Upper lobe of left lung (tissue), 6 donors: ENCODE measurements around the gene NGEF. TPM values are rescaled to one million over a fixed set of nuclear protein-coding genes. Genes with fewer than 3 reads are reported as not detected.

Experiments
- ATAC-seq, 2 donors: fragments of 200-7000 bp; cut with Tn5 transposase; one replicate each; pipeline ENCODE4 v1.9.1; 2022; ENCODE audit warnings: mild to moderate bottlenecking in 2 of 2, moderate library complexity in 2 of 2; ENCODE audit not compliant: low FRiP score in 2 of 2
- DNase-seq, 2 donors: peaks; one replicate each; pipeline ENCODE4 v3.0.0-alpha.2; 2019 to 2020
- H3K27ac ChIP-seq, 4 donors: fragments of 200-600 bp; sonication (generic); one replicate each; pipeline ENCODE4 v1.5.1; 2016 to 2019
- H3K27me3 ChIP-seq, 4 donors: fragments of 200-600 bp; sonication (generic); one replicate each; pipeline ENCODE4 v1.5.1; 2017 to 2019
- H3K36me3 ChIP-seq, 4 donors: fragments of 200-600 bp; sonication (generic); one replicate each; pipeline ENCODE4 v1.5.1; 2016 to 2019
- H3K4me1 ChIP-seq, 4 donors: fragments of 200-600 bp; sonication (generic); one replicate each; pipeline ENCODE4 v1.5.1; 2018 to 2019
- H3K4me3 ChIP-seq, 4 donors: fragments of 200-600 bp; sonication (generic); one replicate each; pipeline ENCODE4 v1.5.1; 2017 to 2019; ENCODE audit warnings: mild to moderate bottlenecking in 2 of 4, moderate library complexity in 1 of 4
- H3K9me3 ChIP-seq, 4 donors: fragments of 200-600 bp; sonication (generic); one replicate each; pipeline ENCODE4 v1.5.1; 2018 to 2019
- EP300 ChIP-seq, 4 donors: sonication (generic); formaldehyde crosslinking; IDR thresholded peaks; one replicate each; pipeline ENCODE4 v1.5.1; 2017; ENCODE audit warnings: antibody characterized with exemption in 4 of 4, control low read depth in 2 of 4
- POLR2A ChIP-seq, 4 donors: fragments of 450-650 bp; IDR thresholded peaks; one replicate each; pipeline ENCODE4 v1.5.1; 2016 to 2017; ENCODE audit warnings: antibody characterized with exemption in 4 of 4, mild to moderate bottlenecking in 2 of 4
- POLR2AphosphoS5 ChIP-seq, 2 donors: sonication (generic); formaldehyde crosslinking; IDR thresholded peaks; one replicate each; pipeline ENCODE4 v1.5.1; 2017; ENCODE audit warnings: antibody characterized with exemption in 2 of 2
- WGBS, 2 donors: methylation state at CpG; one replicate each; pipeline ENCODE4 v1.1.5; 2017 to 2018; 5-methylcytosine and 5-hydroxymethylcytosine counted together
- total RNA-seq, 6 donors: library from RNA; depleted of rRNA in 4 of 6; stranded (reverse); fragments of >200 nt in 4 of 6; gene quantifications; one replicate each; pipeline versions ENCODE4 v1.1.0 to v1.2.1, GENCODE V29; 2016 to 2021
- TF ChIP-seq, protein P1 (sequence below), 6 experiments: fragments of 450-650 bp in 4 of 6; fragments of 200-600 bp in 2 of 6; sonication (generic) in 2 of 6; IDR thresholded peaks; one replicate each; pipeline ENCODE4 v1.5.1; 2016 to 2019; ENCODE audit warnings: antibody characterized with exemption in 6 of 6
- donor health status: DM: no; HTN: no; CAD: no; lungs with moderate emphysema.
- donor health status: DM: no; HTN: yes; CAD: no; lungs with severe emphysema.

NGEF gene
- total RNA-seq, 6 donors from 2014 or later, result 0.29 to 6.3 (median 0.98) TPM; not detected in 1

DNA sequence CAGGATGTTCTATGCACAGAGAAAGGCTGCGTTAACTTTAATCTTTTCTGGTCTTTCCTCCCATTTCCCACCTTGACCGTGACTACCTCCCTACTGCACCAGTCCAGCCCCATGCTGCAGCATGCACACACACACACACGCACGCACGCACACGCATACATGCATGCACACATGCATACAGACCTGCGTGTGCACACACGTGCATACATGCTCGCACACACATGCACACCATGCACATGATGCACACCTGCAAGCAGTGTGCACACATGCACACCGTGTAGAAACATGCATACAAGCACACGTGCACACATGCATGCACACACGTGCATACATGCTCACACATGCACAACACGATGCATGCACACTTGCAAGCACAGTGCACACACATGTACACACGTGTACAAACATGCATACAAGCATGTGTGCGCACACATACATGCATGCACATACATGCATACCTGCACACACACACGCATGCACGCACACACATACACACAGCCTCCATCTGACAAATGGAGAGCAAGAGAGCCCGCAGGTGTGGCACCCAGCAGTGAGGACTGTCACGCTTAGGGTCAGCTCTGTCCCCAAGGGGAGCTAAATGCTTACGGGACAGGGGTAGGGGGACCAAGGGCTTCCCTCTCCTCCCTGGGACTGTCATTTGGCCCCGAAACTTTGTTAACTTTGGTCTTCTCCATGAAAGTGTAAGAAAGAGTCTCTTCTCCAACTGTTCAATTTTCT lies 124.8 kb downstream of the NGEF start:
- H3K4me3 ChIP-seq, result no peak overlapping the region
- H3K27ac ChIP-seq, result no peak overlapping the region
- H3K36me3 ChIP-seq, result no peaks in the 10 kb centered on the region
- no peak for DNase-seq
- no peak for TF ChIP-seq EP300 (IDR thresholded peaks at IDR 0.05)
- TF ChIP-seq POLR2A (IDR thresholded peaks at IDR 0.05), result no peak
- TF ChIP-seq, protein P1, sequence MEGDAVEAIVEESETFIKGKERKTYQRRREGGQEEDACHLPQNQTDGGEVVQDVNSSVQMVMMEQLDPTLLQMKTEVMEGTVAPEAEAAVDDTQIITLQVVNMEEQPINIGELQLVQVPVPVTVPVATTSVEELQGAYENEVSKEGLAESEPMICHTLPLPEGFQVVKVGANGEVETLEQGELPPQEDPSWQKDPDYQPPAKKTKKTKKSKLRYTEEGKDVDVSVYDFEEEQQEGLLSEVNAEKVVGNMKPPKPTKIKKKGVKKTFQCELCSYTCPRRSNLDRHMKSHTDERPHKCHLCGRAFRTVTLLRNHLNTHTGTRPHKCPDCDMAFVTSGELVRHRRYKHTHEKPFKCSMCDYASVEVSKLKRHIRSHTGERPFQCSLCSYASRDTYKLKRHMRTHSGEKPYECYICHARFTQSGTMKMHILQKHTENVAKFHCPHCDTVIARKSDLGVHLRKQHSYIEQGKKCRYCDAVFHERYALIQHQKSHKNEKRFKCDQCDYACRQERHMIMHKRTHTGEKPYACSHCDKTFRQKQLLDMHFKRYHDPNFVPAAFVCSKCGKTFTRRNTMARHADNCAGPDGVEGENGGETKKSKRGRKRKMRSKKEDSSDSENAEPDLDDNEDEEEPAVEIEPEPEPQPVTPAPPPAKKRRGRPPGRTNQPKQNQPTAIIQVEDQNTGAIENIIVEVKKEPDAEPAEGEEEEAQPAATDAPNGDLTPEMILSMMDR (IDR thresholded peaks at IDR 0.05), result no peak
- no peak for TF ChIP-seq POLR2AphosphoS5 (IDR thresholded peaks at IDR 0.05)
- H3K27me3 ChIP-seq, result no peaks in the 10 kb centered on the region
- H3K9me3 ChIP-seq, result no peaks in the 10 kb centered on the region
- peaks cover 0 to 7% (median 0%) of the 10 kb centered on the region in 4 donors for H3K4me1 ChIP-seq
- no peak for ATAC-seq
- 86% methylated on average over 20 to 21 of the region's 21 CpGs for WGBS, 2 donors

DNA sequence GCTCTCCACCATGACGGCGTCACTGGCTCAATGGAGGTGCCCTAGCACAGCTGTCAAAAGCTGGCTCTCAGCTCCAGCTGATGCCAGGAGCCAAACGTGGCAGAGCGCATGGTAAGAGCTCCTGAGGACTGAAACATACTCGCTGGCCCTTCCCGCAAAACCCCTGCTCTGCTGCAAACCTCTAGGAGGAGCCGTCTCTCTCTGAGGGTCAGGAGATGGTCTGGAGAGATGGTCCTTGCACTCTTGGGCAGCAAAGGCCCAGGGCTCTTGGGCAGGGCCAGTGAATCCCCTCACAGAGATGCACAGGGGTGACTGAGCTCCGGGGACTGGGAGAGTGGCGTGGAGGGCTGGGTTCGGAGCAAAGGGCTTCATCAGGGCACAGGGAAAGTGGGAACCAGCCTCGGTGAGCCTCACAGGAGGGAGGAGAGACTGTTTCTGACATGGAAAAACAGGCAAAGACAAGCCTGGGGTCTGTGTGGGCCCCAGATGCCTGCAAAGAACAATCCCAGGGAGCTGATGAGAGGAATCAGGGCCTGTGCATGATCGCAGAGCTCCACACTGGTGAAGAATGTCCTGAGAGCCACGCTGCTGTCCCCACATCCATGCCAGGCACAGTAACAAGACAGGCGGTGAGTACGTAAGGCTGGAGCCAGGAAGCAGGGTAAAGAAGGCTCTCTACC lies 125.7 kb downstream of the NGEF start:
- Histone ChIP-seq H3K4me3 (no peak overlapping the region), H3K4me1 (peaks cover 0 to 7% (median 0%) of the 10 kb centered on the region in 4 donors), H3K27ac (no peak overlapping the region), H3K36me3 (no peaks in the 10 kb centered on the region), H3K27me3 (no peaks in the 10 kb centered on the region), H3K9me3 (no peaks in the 10 kb centered on the region)
- ATAC-seq (no peak), DNase-seq (no peak)
- 77 to 83% methylated on average over 11 to 15 of the region's 15 CpGs for WGBS, 2 donors
- TF ChIP-seq POLR2A (IDR thresholded peaks at IDR 0.05) (no peak), POLR2AphosphoS5 (IDR thresholded peaks at IDR 0.05) (no peak), EP300 (IDR thresholded peaks at IDR 0.05) (no peak)
- TF ChIP-seq, protein P1 (IDR thresholded peaks at IDR 0.05), result no peak

DNA sequence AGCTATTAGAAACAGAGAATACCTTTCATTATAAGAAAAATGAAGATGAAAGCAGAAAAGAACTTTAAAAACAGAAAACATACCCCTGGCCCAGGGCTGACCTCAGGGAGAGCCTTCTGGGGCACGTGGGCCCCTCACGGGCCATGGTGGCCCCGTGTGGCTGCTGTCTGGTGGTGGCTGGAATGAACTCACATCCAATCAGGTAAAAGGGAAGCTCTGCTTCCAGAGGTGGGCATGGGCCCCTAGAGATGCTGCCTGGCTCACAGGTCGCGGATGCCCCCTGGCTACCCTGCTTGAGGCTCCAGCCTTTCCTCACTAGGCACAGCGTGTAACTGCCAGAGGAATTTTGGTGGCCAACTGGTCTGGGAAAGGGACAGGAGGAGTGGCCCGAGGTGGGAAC lies 126.4 kb downstream of the NGEF start:
- Histone ChIP-seq H3K36me3 (no peaks in the 10 kb centered on the region), H3K9me3 (no peaks in the 10 kb centered on the region), H3K4me3 (no peak overlapping the region), H3K4me1 (peaks cover 0 to 7% (median 0%) of the 10 kb centered on the region in 4 donors), H3K27me3 (no peaks in the 10 kb centered on the region), H3K27ac (no peak overlapping the region)
- ATAC-seq (no peak), DNase-seq (peak in 1 of 2 donors; percentile 42)
- 74 to 85% methylated on average over 5 to 7 of the region's 7 CpGs for WGBS, 2 donors
- TF ChIP-seq, protein P1 (IDR thresholded peaks at IDR 0.05), result no peak
- TF ChIP-seq EP300 (IDR thresholded peaks at IDR 0.05) (no peak), POLR2AphosphoS5 (IDR thresholded peaks at IDR 0.05) (no peak), POLR2A (IDR thresholded peaks at IDR 0.05) (no peak)

DNA sequence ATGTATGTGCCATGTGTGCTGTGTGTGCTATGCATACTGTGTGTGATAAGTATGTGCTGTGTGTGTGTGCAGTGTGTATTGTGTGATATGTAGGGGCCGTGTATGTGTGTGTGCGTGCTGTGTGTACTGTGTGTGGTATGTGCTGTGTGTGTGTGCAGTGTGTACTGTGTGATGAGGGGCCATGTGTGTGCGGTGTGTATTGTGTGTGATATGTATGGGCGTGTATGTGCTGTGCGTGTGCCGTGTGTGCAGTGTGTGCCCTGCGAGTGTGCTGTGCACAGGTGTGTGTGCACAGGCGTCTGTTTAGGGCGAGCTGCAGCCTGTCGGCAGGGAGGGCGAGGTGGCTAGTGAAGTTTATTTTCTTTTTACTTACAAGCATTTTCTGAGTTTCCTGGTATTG lies 126.9 kb downstream of the NGEF start:
- DNase-seq (peak in 1 of 2 donors; percentile 50), ATAC-seq (peak in 1 of 2 donors; percentile 4)
- 78 to 85% methylated on average over 11 of the region's 11 CpGs for WGBS, 2 donors
- peaks cover 0 to 6% (median 0%) of the 10 kb centered on the region in 4 donors for H3K4me1 ChIP-seq
- H3K9me3 ChIP-seq, result no peaks in the 10 kb centered on the region
- no peak overlapping the region for H3K27ac ChIP-seq
- no peak overlapping the region for H3K4me3 ChIP-seq
- no peaks in the 10 kb centered on the region for H3K36me3 ChIP-seq
- TF ChIP-seq, protein P1 (IDR thresholded peaks at IDR 0.05), result no peak
- TF ChIP-seq POLR2AphosphoS5 (IDR thresholded peaks at IDR 0.05), result no peak
- TF ChIP-seq EP300 (IDR thresholded peaks at IDR 0.05), result no peak
- no peak for TF ChIP-seq POLR2A (IDR thresholded peaks at IDR 0.05)
- no peaks in the 10 kb centered on the region for H3K27me3 ChIP-seq
